OCI-LY7 (cell line): ENCODE measurements around the gene E4F1.

Experiments used
- CTCF ChIP-seq: fragments of 200-600 bp; sonication (generic); conservative IDR thresholded peaks from 2 replicates; pipeline ENCODE4 v1.5.1; 2014; ENCODE audit warnings: mild to moderate bottlenecking, antibody characterized with exemption, low read length, moderate library complexity, mixed read lengths
- EZH2phosphoT487 ChIP-seq: fragments of 200-600 bp; sonication (generic); IDR thresholded peaks from 2 replicates; pipeline ENCODE4 v1.6.1; 2018; ENCODE audit warnings: low read depth, borderline replicate concordance, mild to moderate bottlenecking, mixed run types, antibody characterized with exemption, low read length, moderate library complexity, mixed read lengths

- TF ChIP-seq CTCF: no peak
- TF ChIP-seq EZH2phosphoT487: no peak
These were observed 23.0 kb downstream of the E4F1 start for GRCh38 chr16:2246301-2246885.
